ENCODE results near the gene HRH3.

HRH3 gene

DNA sequence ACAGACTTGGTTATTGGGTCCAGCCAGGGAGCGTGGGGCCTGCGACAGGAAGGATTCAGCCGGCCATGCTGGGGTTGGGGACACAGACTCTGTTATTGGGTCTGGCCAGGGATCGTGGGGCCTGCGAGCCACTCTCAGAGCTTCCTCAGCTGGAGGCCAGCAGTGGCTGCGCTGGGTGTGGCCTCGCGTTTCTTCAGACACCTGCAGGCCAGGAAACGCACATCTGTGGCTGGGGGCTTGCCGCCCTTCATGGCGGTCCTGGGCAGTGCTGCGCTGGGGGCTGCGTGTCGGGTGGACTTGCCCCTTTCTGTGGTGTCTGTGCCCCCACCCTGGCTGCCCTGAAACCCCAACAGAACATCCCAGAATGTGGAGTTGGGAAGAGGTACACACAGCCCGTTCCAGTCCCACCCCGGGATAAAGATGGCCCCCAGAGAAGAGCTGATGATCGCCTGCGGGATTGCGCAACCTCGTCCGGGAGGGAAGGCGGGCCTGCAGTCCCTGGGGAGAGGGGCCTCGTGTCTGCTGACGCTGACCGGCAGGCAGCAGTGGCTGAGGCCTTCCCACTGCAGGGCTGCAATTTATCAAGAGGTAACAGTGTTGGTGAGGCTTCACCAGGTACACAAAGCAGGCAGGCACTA, 54.2 kb downstream of the HRH3 start:
- H3K4me1 ChIP-seq (ENCODE audit: insufficient read depth, low read length, severe bottlenecking) = no peaks in the 10 kb centered on the region
- no peaks in the 10 kb centered on the region for H3K27me3 ChIP-seq (ENCODE audit: insufficient read depth, low read length)
- H3K9me2 ChIP-seq (ENCODE audit: low read depth, low read length) = no peaks in the 10 kb centered on the region
- no peak overlapping the region for H3K4me2 ChIP-seq (ENCODE audit: low read length)
- no peak overlapping the region for H3K4me3 ChIP-seq (ENCODE audit: low read depth, low read length, poor library complexity, severe bottlenecking)
- no peaks in the 10 kb centered on the region for H3K79me2 ChIP-seq (ENCODE audit: insufficient read depth, low read length)
- no peaks in the 10 kb centered on the region for H3F3A ChIP-seq (ENCODE audit: insufficient read depth, low read length)
- H4K20me1 ChIP-seq (ENCODE audit: insufficient read depth, low read length) = no peaks in the 10 kb centered on the region
- no peak for TF ChIP-seq EZH2 (IDR thresholded peaks at IDR 0.05; ENCODE audit: borderline replicate concordance, low read length)
- TF ChIP-seq, protein P1, sequence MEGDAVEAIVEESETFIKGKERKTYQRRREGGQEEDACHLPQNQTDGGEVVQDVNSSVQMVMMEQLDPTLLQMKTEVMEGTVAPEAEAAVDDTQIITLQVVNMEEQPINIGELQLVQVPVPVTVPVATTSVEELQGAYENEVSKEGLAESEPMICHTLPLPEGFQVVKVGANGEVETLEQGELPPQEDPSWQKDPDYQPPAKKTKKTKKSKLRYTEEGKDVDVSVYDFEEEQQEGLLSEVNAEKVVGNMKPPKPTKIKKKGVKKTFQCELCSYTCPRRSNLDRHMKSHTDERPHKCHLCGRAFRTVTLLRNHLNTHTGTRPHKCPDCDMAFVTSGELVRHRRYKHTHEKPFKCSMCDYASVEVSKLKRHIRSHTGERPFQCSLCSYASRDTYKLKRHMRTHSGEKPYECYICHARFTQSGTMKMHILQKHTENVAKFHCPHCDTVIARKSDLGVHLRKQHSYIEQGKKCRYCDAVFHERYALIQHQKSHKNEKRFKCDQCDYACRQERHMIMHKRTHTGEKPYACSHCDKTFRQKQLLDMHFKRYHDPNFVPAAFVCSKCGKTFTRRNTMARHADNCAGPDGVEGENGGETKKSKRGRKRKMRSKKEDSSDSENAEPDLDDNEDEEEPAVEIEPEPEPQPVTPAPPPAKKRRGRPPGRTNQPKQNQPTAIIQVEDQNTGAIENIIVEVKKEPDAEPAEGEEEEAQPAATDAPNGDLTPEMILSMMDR (IDR thresholded peaks at IDR 0.05; ENCODE audit: low read length) = no peak
- no peak overlapping the region for H3K27ac ChIP-seq (ENCODE audit: low read depth, low read length, poor library complexity, severe bottlenecking)
- no peak overlapping the region for H2AFZ ChIP-seq (ENCODE audit: low read length)
- H3K9me3 ChIP-seq (ENCODE audit: low read length) = no peaks in the 10 kb centered on the region
- no peak overlapping the region for H3K9ac ChIP-seq (ENCODE audit: low read length)
- H3K36me3 ChIP-seq (ENCODE audit: insufficient read depth, low read length) = peaks cover 7% of the 10 kb centered on the region; the same call in 1 of the 2 replicates

All from OCI-LY1 (cell line).